HCT116 (cell line): ENCODE measurements around the gene NFIC.

Experiments used
- CEBPB ChIP-seq: IDR thresholded peaks from 2 replicates; pipeline ENCODE4 v1.6.1; 2012; ENCODE audit warnings: low read depth
- FOSL1 ChIP-seq: IDR thresholded peaks from 2 replicates; pipeline ENCODE4 v1.6.1; 2012; ENCODE audit warnings: low read depth
- YY1 ChIP-seq: IDR thresholded peaks from 2 replicates; pipeline ENCODE4 v1.6.1; 2011; ENCODE audit warnings: low read length, low read depth, moderate library complexity, mild to moderate bottlenecking; ENCODE audit not compliant: insufficient replicate concordance; ENCODE audit errors: extremely low read depth
- TF ChIP-seq, protein P1 (sequence below): IDR thresholded peaks from 2 replicates; pipeline ENCODE4 v1.6.1; 2012
- TF ChIP-seq, protein P2 (sequence below): IDR thresholded peaks from 2 replicates; pipeline ENCODE4 v1.6.1; 2012; ENCODE audit warnings: low read depth
- TF ChIP-seq, protein P3 (sequence below), 3 experiments: fragments of 200-600 bp in 1 of 3; sonication (generic) in 1 of 3; IDR thresholded peaks in 2 of 3; conservative IDR thresholded peaks in 1 of 3; 2 replicates each; pipeline ENCODE4 v1.5.1; 2012 to 2017; ENCODE audit warnings: low read depth in 2 of 3, low read length in 2 of 3, antibody characterized with exemption in 1 of 3, borderline replicate concordance in 1 of 3, control low read depth in 1 of 3, mild to moderate bottlenecking in 1 of 3, mixed read lengths in 1 of 3, mixed run types in 1 of 3, moderate library complexity in 1 of 3; ENCODE audit not compliant: insufficient read depth in 1 of 3

DNA sequence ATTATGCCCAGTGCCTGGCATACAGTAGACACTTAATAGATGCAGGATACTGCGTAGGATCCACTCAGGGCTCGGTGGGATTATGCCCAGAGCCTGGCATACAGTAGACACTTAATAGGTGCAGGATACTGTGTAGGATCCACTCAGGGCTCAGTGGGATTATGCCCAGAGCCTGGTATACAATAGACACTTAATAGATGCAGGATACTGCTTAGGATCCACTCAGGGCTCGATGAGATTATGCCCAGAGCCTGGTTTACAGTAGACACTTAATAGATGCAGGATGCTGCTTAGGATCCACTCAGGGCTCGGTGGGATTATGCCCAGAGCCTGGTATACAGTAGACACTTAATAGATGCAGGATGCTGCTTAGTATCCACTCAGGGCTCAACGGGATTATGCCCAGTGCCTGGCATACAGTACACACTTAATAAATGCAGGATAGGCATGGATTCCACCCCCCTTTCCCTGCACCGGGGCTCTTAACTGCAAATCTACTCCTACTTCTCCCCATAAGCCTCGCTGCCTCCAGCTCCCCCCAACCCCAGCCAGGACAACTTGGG is 89.1 kb downstream of the NFIC start:
- TF ChIP-seq, protein P1, sequence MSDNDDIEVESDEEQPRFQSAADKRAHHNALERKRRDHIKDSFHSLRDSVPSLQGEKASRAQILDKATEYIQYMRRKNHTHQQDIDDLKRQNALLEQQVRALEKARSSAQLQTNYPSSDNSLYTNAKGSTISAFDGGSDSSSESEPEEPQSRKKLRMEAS: no peak
- TF ChIP-seq CEBPB: no peak
- no peak for TF ChIP-seq YY1
- TF ChIP-seq, protein P2, sequence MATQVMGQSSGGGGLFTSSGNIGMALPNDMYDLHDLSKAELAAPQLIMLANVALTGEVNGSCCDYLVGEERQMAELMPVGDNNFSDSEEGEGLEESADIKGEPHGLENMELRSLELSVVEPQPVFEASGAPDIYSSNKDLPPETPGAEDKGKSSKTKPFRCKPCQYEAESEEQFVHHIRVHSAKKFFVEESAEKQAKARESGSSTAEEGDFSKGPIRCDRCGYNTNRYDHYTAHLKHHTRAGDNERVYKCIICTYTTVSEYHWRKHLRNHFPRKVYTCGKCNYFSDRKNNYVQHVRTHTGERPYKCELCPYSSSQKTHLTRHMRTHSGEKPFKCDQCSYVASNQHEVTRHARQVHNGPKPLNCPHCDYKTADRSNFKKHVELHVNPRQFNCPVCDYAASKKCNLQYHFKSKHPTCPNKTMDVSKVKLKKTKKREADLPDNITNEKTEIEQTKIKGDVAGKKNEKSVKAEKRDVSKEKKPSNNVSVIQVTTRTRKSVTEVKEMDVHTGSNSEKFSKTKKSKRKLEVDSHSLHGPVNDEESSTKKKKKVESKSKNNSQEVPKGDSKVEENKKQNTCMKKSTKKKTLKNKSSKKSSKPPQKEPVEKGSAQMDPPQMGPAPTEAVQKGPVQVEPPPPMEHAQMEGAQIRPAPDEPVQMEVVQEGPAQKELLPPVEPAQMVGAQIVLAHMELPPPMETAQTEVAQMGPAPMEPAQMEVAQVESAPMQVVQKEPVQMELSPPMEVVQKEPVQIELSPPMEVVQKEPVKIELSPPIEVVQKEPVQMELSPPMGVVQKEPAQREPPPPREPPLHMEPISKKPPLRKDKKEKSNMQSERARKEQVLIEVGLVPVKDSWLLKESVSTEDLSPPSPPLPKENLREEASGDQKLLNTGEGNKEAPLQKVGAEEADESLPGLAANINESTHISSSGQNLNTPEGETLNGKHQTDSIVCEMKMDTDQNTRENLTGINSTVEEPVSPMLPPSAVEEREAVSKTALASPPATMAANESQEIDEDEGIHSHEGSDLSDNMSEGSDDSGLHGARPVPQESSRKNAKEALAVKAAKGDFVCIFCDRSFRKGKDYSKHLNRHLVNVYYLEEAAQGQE: no peak
- TF ChIP-seq, protein P3, sequence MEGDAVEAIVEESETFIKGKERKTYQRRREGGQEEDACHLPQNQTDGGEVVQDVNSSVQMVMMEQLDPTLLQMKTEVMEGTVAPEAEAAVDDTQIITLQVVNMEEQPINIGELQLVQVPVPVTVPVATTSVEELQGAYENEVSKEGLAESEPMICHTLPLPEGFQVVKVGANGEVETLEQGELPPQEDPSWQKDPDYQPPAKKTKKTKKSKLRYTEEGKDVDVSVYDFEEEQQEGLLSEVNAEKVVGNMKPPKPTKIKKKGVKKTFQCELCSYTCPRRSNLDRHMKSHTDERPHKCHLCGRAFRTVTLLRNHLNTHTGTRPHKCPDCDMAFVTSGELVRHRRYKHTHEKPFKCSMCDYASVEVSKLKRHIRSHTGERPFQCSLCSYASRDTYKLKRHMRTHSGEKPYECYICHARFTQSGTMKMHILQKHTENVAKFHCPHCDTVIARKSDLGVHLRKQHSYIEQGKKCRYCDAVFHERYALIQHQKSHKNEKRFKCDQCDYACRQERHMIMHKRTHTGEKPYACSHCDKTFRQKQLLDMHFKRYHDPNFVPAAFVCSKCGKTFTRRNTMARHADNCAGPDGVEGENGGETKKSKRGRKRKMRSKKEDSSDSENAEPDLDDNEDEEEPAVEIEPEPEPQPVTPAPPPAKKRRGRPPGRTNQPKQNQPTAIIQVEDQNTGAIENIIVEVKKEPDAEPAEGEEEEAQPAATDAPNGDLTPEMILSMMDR (IDR thresholded peaks at IDR 0.05 in 2 of 3, conservative IDR thresholded peaks at IDR 0.05 in 1 of 3; ENCODE audit: borderline replicate concordance in 1 of 3, insufficient read depth in 1 of 3, low read depth in 2 of 3, low read length in 2 of 3): no peak
- TF ChIP-seq FOSL1: no peak
